Dedifferentiated amniotic fluid mesenchymal stem cell (primary cell): ENCODE data around the gene MAML2.
A peak's percentile ranks its signal among the peaks of the same experiment; 100 is the strongest.

Source experiments
- DNase-seq: peaks from one replicate; pipeline ENCODE4 v3.0.0-alpha.2; 2016; ENCODE audit errors: extremely low spot score

MAML2 gene

DNA sequence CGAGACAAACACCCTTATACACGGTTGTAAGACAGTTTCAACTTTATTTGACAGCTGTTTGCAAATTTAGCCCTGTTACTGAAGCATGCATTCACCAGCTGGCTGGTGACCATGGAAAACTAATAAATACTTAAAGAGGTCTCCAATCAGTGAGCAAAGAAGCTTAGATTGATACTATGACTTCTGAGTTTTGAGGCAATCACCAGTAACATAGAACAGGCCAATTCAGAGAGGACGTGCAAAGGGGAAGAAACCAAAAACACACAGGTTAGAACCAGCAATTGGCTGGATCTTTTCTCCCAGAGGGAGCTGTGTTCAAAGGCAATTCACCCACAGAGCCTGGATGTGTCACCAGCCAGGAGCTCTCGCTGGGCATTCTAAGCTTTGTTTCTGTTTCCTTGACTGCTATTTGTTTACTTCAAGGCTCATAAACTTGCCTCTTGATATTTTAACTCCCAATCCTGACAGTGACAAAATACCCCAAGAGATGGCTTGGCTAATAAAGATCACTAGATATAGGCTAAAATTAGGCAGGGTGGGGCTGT, 305.5 kb downstream of the MAML2 start:
- no peak for DNase-seq

DNA sequence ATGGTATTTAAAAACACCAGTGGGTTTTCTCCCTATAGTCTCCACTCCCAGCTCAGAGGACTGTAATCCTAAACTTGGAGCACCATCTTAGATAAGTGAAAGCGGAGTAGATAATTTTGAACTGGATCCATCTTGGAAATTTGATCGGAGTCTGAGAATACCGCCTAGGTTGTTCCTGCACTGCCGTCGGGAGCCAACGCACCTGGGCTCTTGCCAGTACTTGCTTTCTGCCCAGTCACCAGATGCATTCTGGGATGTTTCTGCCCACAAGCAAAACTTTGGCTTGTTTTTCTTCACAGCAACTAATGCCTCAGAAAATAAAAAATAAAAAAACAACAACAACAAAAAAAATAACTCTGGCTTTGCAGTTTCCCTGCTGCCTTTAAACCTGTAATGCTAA, 306.1 kb downstream of the MAML2 start:
- DNase-seq = no peak

DNA sequence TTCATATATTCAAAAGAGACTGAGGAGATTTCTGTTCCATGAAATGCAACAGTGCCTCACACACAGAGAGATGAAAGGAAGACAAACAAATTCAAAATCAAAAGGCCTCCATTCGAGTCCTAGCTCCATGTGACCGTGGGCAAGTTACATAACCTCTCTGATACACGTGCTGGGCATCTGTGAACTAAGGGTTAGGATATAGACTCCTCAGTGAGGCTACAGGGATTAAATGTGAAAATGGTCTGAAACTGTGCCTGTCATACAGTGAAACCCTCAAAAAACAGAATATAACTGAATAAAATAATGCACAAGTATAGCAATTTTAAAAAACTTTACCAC, 307.3 kb downstream of the MAML2 start:
- no peak for DNase-seq

DNA sequence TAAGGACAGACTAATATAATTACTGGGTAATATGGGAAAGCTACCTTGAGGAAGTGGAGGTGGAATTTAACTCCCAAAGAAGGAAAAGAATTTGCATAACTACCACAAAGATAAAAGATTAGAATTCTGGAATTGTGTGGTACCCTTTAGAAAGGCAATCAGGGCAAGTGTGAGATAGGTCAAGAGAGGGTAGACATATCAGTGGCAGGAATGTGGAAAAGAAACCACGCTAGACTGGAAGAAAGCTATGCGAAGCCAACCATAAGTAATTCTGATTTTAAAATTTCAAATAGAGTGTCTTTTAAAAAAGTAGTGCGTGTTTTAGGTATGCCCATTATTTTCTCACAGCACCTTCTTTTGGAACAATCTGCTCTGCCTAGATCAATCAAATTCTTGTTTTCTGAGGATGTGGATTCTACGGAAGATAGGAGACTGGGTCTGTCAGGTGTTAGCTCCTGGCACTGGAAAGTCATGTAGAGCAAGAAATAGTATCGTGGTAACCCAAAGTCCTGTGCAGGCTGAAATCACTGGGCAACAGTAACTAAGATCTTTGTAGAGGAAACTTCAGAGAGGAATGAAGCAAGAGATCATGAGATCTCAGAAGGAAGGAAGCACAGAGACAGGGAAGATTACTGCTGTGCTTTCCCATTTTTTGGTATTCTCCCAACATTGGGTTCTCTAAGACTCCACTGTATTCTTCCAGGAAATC, 307.8 kb downstream of the MAML2 start:
- DNase-seq = no peak

DNA sequence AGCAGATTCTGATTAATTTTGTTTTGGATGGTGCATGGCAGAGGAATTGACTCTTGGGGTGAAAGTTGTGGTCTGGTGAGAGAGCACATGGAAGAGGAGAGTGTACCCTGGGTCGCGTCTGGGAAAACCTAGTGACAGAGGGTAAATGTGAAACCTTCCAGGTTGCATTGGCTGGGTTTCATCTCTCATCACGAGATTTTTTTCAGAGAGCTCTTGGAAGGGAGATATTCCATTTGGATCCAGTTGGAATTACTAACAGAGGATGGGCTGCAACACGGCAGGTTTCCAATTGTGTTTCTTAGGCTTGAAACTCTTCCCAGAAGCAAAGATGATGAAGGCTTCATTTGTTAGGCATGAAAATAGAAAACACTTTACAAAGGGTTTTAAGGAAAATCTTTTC, 309.4 kb downstream of the MAML2 start:
- no peak for DNase-seq

DNA sequence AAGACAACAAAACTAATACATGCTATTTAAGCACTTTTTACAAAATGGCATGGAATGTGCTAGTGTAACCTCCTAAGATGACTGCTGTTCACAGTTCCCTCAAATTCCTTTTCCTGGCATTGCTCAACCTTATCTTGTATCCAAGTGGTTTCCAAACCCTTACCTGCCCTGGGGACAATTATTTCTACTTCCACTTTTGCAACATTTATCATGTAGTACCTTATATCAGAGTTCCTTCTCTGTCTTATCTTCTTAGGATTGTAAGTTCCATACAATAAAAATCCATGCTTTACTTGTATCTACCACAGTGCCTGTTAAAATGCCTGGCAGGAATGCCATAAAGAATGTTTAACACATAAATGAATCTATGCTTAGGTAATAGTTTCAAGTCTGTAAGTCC, 309.9 kb downstream of the MAML2 start:
- no peak for DNase-seq

DNA sequence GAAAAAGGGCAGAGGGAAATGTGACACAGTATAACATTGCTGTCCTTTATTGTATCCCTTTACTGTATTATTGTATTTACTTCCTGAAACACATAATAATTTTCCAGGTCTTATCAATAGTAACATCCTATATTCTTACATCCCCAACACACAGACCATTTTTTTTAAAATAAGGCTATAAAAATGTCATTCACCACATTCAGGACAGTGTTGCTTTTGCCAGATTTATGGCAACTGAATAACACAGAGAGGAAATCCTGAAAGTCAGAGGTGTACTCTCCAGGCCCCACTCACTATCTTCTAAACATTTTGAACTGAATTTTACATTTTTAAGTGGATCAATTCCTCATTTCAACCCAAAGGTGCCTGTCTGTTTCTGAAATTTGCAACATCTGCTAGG, 314.2 kb downstream of the MAML2 start:
- DNase-seq = no peak

DNA sequence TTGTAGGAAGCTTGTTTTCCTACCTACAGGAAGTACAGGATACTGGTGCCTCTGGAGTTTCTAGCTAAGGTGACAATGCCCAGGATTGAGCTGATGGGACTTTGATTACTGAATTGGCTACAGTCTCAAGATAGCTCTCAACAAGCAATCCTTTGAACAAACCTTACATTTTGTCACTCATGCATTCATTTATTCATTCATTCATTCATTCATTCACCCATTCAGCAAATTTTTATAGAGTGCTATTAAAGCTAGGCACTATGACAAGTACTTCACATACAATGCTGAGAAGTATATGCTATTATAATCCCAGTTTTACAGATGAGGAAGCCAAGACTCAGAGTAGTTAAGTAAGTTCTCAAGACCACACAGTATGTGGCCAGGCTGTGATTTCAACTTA, 316.0 kb downstream of the MAML2 start:
- DNase-seq = no peak

DNA sequence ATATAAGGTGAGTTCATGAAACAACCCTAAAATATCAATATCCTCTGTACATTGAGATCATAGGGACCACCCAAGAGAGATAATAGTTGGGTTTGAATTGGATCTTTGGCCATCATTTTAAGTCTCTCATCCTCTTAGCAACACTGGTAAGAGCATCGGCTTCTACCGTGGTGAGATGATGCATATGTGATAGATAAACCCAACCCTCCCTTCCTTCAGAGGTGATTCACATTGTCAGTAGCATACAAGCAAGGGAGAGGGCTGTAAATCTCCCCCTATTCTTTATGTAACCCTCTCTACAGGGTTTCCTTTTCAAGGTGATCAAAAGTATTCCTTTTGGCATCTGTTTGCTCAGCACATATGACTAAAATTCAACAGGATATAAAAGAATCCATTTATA, 316.7 kb downstream of the MAML2 start:
- no peak for DNase-seq

DNA sequence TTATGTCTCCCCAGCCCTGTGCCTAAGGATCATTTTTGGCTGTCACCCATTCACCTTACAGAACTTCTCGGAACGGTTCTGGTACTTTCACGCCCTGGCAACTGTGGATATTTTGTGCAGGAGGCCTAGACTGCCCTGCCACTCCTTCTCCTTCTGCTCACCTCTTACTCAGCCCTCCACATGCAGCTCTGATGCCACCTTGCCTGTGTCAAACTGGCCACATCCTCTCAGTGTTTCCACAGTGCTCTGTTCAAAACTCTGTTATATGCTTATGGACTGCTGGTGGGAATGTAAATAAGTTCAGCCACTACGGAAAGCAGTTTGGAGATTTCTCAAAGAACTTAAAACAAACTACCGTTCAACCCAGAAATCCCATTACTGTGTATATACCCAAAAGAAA, 318.3 kb downstream of the MAML2 start:
- DNase-seq = no peak

DNA sequence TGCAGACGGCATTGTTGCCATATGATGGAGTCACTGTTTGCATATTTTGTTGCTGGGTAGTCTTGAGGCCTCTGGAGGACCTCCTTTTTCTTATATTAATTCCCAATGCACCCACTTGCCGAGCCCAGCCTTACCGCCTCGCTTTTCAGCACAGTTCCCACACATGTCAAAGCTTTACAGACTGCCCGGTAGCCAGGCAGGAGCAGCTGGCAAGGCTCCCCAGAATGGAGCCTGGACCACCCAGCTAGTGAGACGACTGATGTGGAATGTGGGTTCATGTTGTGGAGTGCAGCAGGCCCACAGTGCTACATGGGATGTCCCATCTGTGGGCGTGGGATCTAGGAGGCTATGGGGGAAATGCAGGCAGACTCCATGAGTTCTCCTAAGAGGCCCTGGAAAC, 319.7 kb downstream of the MAML2 start:
- no peak for DNase-seq

DNA sequence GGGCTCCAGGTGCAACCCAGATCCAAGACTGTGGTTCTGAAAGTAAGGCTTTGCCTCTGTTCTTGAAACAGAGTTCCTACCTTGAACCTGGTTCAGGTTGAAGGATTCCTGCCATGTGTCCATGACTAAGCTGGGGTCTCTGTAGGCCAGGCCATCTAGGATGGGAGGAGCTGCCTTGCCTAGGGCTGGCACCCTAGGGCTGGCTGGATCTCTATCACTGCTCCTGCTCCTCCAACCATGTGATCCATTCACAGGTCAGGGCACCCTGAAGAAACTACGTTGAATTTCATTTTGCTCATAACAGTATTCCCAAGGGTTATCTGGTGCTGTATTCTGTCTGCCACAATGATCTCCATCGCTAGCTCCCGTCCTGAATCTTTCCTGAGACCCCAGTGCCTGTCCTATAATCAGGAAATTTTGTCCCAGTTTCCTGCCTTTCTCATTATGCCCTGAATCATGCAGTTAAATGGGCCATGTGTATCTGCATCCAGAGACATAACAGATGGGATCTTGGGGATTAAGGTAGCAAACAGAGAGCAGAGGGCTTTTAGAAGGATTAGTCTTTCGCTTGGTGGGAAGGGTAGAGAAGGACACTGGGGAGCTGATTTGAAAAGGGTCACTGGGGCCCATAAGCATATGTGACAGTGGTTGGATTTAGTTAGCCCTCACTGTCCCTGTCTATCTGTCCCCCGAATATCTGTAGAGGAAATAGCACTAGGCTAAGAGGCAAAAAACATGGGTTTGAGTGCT, 320.9 kb downstream of the MAML2 start:
- no peak for DNase-seq

DNA sequence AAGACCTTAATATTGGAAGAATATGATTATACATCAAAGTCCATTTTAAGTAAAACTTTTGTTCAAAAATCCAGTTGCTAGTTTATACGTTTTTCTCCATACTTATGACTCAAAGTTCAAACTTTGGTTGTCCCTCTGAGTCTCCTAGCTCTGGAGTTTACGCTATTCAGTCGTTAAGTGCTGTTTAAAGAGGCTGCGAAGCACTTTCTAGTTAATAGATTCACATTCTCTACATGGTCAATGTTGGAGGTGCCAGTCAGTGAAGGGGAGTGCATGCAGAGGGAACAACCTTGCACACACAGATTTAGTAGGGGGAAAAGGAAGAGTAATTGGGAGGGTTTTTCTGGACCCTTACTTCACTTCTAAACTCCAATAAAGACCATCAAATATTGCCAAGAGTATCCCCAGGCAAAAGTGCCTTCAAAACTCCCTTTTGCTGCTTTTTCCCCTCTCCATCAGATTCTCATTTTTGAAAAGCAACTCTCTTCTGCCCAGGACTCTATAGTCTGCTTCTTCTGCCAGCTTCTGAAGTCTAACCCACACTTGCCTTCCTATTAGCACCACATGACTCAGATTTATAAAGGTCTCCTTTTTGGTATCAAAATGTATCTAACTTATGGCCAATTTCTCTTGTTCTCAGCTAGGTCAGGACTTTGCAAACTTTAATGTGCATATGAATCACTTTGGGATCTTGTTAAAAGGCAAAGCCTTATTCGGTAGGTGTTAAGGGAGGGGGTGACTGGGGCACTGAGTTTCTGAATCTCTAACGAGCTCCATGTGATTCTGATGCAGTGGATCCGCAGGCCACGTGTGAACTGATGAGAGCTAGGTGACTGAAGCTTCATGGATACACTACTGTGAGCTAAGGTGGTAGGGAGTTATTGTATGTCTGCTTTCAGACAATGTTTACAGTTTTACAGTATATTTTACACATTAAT, 322.9 kb downstream of the MAML2 start:
- DNase-seq = no peak

DNA sequence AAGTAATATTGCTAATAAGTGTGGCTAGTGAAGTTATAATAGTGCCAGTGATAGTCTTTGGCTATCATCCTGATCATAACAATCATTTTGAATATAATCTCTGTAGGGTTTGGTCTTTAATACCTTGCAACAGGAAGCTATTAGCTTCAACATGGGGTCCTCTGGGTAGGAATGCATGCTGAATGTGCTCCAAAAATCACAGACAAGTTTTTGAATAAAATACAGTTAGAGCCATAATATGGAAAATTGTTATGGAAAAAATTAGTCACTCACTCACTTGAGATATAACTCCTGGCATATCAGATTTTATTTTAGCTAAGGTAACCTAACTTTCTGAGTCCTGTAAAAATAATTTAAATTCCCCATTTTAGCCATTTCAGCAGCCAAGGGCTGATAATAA, 323.7 kb downstream of the MAML2 start:
- DNase-seq = no peak

DNA sequence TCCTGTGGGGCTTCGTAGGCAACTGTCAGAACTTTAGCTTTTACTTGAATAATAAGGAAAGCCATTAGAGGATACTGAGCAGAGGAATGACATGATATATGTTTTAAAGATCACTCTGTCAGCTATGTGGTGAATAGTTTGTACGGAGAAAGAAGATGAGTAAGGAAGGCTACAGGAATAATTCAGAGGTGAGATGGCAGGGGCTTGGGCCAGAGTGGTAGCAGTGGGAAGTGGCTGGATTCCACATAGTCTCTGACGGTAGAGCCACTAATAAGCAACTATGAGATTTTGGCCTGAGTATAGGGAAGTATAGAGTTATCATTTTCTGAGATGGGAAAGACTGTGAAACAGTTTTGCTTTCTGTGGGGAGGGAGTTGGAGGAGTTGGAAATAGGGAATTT, 325.1 kb downstream of the MAML2 start:
- no peak for DNase-seq

DNA sequence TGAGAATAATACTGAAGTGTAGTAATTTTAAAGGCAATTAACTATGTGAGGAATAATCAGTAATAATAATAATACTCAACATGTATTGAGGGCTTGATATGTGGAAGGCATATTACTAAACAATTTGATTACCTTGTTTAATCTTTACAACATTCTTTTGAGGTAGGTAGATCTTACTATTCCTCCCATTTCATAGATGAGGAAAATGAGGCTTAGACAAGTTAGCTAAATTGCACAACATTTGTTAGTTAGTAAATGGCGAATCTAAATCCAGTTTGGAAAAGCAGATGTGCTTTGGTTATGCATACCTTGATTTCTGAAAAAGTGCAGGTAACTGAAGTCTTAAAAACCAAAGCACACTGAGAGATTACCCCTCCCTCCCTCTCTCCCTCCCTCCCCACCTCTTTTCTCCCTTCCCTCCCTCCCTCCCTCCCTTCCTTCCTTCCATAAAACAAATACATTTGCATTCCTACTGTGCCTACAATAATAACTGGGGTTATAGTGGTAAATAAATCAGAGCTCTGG, 326.0 kb downstream of the MAML2 start:
- no peak for DNase-seq

DNA sequence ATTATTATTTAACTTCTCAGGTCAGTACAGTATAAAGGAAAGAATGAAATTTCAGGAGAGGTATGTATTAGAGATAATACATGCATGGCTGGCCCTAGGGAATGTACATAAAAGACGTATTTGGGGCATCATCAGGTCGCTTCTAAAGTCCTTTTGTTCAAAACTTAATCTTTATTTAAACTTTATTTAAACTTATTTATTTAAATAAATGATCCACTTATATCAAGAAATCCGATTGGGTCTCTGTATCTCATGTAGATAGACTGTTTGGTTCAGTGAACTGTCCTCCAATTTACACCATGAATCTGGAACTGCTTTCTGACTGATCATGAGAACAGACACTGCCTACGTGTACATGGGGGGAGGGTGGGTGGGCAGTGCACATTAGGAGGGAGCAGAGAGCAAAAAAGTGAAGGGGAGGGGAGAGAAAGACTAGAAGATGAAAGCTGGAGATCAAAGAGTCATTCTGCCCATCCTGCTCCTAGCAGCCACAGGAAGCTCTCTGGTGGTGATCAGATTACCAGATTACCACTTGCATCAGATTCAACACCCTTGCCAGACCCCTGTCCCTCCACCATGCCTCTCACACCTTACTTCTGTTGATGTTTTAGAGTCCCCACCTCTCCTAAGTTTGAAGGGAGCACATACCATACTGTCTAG, 327.0 kb downstream of the MAML2 start:
- no peak for DNase-seq

DNA sequence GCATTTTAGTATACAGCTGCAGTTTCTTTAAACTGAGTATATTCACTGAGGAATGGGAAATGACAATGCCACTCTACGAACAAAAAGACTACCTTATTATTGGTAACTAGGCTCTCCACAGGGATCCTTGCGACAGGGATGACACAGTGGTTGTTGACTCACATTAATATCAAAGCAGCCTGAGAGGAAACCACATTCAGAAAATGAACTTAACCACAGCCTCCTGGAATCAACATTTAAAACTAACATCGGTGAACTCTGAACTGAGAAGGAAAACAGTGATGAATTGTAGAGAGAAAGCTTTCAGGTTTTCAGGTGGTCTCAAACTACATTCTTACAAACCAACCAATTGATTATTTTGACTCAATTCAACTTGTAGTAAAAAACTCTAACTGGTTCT, 328.8 kb downstream of the MAML2 start:
- DNase-seq = no peak

DNA sequence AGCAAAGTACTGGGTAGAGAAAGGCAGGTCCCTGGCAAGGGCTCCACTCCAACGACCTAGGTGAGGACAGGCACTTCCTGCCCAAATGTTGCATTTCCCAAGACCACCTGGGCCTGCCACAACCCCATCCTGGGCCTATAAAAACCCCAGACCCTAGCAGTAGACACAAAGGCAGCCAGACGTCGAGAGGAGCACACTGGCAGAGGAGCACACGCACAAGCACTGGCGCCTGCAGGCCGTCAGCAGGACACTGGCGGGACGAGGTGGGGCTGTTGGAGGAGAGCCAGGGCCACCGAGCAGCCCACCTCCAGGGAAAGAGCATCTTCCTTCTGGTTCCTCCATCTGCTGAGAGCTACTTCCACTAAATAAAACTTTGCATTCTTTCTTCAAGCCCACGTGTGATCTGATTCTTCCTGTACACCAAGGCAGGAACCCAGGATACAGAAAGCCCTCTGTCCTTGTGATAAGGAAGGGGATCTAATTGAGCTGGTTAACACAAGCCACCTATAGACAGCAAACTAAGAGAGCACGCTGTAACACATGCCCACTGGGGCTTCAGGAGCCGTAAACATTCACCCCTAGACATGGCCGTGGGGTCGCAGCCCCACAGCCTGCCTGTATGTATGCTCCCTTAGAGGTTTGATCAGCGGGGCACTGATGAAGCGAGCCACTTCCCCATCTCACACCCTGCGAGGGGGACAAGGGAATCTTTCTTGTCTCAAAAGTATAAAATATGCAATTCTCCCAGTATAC, 329.4 kb downstream of the MAML2 start:
- DNase-seq = no peak

DNA sequence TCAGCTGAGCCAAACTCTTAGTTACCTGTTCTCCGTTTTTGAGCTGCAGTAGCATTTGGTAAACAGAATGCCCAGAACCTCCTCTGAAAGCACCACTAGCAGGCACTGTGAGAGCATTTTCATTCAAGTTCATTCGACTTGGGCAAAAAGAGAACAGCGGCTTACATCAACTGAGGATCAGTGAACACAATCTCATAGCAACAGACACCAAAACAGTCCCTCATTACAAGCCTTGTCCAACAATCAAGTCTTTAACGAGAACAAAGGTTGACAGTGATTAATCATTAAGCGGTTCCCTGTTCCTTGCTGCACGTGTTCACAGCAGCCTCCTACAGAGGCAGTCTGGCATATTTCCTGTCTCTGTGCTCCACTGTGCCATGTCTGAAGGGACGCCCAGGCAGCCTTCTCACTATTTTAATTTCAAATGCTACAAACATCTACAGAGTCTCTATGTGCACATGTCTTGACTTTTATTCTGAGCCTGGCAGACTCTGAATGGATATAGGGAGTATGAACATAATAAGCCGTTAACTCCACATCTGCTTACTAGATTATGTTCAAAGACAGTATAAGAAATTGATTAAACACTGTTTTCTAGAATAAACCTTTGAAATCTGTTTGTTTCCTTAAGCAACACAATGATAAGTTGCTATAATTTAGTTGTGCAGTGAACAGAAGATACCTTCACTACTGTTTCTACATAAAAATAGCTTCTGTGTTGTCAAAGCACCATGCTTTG, 330.7 kb downstream of the MAML2 start:
- peak; percentile 38 for DNase-seq
